ENCODE results near the gene ZCCHC3. TPM values are rescaled to one million over a fixed set of nuclear protein-coding genes. Genes with fewer than 3 reads are reported as not detected.

Gene ZCCHC3
- total RNA-seq, 2 donors from 2014 or later: 13.7 to 15.6 TPM

- no peak for TF ChIP-seq CTCF (IDR thresholded peaks at IDR 0.05)
- Histone ChIP-seq H3K4me3 (peak overlapping the region; percentile 88), H3K9me3 (no peaks in the 10 kb centered on the region), H3K27ac (peak overlapping the region; percentile 94), H3K9ac (ENCODE audit: low read depth in 2 of 2, low read length in 2 of 2) (no peak overlapping the region), H3K27me3 (no peaks in the 10 kb centered on the region), H3K4me1 (no peaks in the 10 kb centered on the region), H3K36me3 (no peaks in the 10 kb centered on the region)
- intact Hi-C loops (cut with DNase I): no loop called here
- DNase-seq: no peak
Observed at GRCh38 chr20:346033-346639, 48.8 kb downstream of the ZCCHC3 start.

- H3K4me3 ChIP-seq: peak within 1 kb of the TSS; percentile 88
- no peaks in the 10 kb centered on the region for H3K36me3 ChIP-seq
- no peaks in the 10 kb centered on the region for H3K27me3 ChIP-seq
- peak; percentile 70 for DNase-seq
- no peaks in the 10 kb centered on the region for H3K4me1 ChIP-seq
- H3K9me3 ChIP-seq: no peaks in the 10 kb centered on the region
- H3K27ac ChIP-seq: peak within 1 kb of the TSS; percentile 94
- TF ChIP-seq CTCF (IDR thresholded peaks at IDR 0.05): no peak
- peak within 1 kb of the TSS; percentile 81 to 84 for H3K9ac ChIP-seq (ENCODE audit: low read depth in 2 of 2, low read length in 2 of 2)
- intact Hi-C loops (cut with DNase I): no loop called here
Observed at GRCh38 chr20:346640-347316, 49.4 kb downstream of the ZCCHC3 start, which contains the start of gene NRSN2. NRSN2 (plus strand) TSS chr20:347111; CDS start chr20:349644, 2,533 bp downstream.

GRCh38 chr20:347317-347639 is 49.9 kb downstream of the ZCCHC3 start:
- no peak for DNase-seq
- H3K27ac ChIP-seq: peak overlapping the region; percentile 94
- H3K9me3 ChIP-seq: no peaks in the 10 kb centered on the region
- no peak for TF ChIP-seq CTCF (IDR thresholded peaks at IDR 0.05)
- H3K27me3 ChIP-seq: no peaks in the 10 kb centered on the region
- peak overlapping the region; percentile 88 for H3K4me3 ChIP-seq
- H3K36me3 ChIP-seq: no peaks in the 10 kb centered on the region
- intact Hi-C loops (cut with DNase I): no loop called here
- peak overlapping the region; percentile 81 to 84 for H3K9ac ChIP-seq (ENCODE audit: low read depth in 2 of 2, low read length in 2 of 2)
- no peaks in the 10 kb centered on the region for H3K4me1 ChIP-seq

GRCh38 chr20:347640-348484 is 50.5 kb downstream of the ZCCHC3 start:
- Histone ChIP-seq H3K9me3 (no peaks in the 10 kb centered on the region), H3K4me1 (no peaks in the 10 kb centered on the region), H3K4me3 (peak overlapping the region; percentile 88), H3K9ac (ENCODE audit: low read depth in 2 of 2, low read length in 2 of 2) (peak overlapping the region; percentile 81 to 84), H3K27ac (peak overlapping the region; percentile 94), H3K27me3 (no peaks in the 10 kb centered on the region), H3K36me3 (no peaks in the 10 kb centered on the region)
- intact Hi-C loops (cut with DNase I): no loop called here
- TF ChIP-seq CTCF (IDR thresholded peaks at IDR 0.05): no peak
- peak; percentile 87 for DNase-seq

GRCh38 chr20:348972-349841 is 51.8 kb downstream of the ZCCHC3 start:
- DNase-seq: no peak
- intact Hi-C loops (cut with DNase I): no loop called here
- H3K9ac ChIP-seq (ENCODE audit: low read depth in 2 of 2, low read length in 2 of 2): peak overlapping the region in 1 of 2 donors; percentile 81
- H3K4me3 ChIP-seq: no peak overlapping the region
- H3K27ac ChIP-seq: peak overlapping the region; percentile 15
- no peaks in the 10 kb centered on the region for H3K27me3 ChIP-seq
- no peaks in the 10 kb centered on the region for H3K9me3 ChIP-seq
- H3K36me3 ChIP-seq: no peaks in the 10 kb centered on the region
- TF ChIP-seq CTCF (IDR thresholded peaks at IDR 0.05): no peak
- H3K4me1 ChIP-seq: no peaks in the 10 kb centered on the region

All from colonic mucosa (tissue), 4 donors.